Daoy (cell line): Measurements from ENCODE around the gene PSMD1. TPM values are rescaled to one million over a fixed set of nuclear protein-coding genes. Genes with fewer than 3 reads are reported as not detected.
"Not testable (repeated sequence)": the region's sequence is repeated elsewhere in the genome, so short reads cannot be mapped to it uniquely, and the experiment has no call there.

Experiments
- DNase-seq: peaks from one replicate; pipeline ENCODE4 v3.0.0-alpha.2; 2015; ENCODE audit warnings: low read depth
- total RNA-seq: library from RNA; depleted of rRNA; stranded (reverse); fragments of >200 nt; shearing (Covaris generic); gene quantifications from 2 replicates; pipeline ENCODE4 v1.2.3, GENCODE V29; 2014; rRNA removed

The PSMD1 gene
- total RNA-seq = 180 and 196 TPM in 2 replicates

DNA sequence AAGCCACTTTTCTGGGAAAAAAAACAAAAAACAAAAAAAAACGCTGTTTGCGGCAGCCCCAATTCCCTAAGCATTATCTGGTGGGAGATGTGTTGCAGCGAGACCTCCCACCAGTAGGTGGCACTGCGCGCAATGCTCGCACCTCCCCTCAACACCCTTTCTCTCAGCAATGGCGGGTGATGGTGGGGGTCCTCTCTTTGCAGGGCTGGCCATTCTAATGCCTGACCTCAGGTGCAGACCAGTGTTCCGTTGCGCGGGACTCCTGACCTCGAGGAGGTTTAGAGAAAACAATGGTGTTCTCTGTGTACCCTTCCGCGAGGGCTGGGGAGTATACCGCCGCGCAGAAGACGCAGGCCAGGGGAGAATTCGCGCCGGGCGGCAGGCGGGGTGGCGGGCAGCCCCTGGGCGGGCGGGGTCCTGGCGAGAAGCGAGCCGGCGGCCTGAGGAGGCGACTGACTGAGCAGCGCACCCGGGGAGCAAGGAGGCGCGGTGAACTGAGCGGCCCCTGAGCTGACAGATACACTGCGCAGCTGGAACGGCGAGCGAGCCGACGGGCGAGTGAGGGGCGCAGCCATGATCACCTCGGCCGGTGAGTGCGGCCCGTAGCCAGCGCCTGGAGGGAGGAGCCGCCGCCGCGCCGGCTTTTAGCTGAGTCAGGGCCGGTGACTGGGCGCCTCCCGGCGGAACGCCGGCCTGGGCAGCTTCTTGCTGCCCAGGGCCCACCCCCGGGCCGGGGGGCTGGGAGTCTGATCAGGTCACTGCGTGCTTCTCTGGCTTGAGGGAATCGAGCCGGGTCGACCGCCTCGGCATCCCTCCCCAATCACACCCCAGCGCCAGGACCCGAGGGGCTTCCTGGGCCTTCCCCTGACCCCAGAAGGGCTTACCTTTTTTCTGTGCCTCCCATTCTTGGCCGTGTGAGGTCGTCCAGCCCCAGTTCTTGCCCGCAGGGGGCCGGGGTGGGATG, at the start of gene PSMD1:
PSMD1 (plus strand) TSS at position 415 of the 964 bp plus-strand sequence; CDS start at position 574, 159 bp downstream.
- peak; percentile 94 for DNase-seq

DNA sequence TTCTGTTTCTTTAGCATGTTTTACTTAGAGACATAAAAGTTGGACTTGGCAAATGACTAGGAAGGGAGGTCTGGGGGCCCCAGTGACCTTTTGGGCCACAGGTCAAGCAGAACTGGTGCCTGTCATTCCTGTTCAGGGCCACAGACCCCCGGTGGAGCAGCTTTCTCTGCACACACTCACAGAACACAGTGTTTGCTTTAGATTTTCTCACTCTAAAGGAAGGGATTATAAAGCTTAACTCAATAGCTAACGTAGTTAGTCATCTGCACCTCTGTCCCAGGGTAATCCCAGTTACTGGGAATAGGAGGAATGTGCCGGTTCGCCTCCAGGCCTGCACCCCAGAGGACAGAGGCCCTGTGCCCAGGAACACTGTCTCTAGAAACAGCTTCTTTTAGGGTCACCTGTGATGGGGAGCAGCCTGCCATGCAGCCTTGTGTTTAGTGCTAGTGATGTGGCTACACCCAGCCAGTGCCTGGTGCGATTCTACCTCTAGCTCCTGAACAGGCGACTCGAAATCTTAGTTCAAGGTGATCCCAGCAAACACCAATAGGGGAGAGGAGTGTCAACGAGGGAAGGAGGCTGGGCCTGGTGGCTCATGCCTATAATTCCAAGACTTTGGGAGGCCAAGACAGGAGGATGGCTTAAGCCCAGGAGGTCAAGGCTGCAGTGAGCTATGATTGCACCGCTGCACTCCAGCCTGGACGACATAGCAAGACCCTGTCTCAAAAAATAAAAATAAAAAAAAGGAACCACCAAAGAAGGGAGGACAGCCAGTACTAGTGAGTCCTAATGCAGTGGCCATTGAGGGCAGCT, 49.2 kb upstream of the PSMD1 start:
- DNase-seq = no peak

DNA sequence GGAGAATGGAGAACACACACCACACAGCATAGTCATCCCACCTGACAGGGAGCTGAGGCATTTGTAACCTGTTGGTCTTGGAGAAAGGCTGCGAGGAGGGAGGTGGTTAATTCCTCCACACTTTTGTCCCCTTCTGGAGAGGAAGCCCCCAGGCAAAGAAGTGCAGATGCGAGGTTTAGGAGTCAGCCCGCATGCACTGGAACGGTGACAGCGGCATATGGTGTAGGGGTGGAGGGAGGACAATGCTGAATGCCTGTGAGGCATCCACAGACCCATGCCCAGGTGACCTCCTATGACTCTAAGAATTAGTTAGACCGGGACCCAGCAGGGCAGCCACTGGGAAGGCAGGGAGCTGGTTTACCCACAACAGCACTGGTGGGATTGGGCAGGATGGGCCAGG, 48.5 kb upstream of the PSMD1 start:
- no peak for DNase-seq

DNA sequence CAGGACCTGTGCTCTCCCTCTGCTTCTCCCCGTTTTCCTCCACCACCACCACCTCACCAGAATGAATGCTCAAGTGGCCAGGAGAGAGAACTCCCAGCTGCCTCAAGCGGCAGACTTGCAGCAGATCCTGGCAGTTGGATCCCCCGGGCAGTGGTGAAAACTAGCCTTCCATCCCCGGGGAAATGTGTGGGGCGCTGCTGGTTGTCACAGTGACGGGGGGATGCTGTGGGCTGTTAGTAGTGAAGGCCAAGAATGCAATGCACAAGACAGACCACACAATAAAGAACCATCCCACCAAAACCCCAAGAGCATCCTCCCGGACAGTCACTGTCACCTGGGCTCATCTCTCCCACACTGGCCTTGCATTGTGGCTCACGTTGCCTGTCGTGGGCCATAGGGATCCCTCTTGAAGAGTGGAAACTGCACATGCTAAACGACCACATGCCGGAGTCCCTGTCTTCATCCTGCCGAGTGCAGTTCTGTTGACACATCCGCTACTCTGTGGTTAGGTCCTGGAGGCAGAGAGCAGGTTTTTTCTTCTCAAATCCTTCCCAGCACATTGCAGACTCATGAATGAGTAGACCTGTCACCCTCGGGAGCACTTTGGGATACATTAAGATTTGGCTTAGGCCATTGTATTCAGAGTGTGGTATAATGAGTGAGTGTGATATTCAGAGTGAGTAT, 47.3 kb upstream of the PSMD1 start:
- DNase-seq = no peak

DNA sequence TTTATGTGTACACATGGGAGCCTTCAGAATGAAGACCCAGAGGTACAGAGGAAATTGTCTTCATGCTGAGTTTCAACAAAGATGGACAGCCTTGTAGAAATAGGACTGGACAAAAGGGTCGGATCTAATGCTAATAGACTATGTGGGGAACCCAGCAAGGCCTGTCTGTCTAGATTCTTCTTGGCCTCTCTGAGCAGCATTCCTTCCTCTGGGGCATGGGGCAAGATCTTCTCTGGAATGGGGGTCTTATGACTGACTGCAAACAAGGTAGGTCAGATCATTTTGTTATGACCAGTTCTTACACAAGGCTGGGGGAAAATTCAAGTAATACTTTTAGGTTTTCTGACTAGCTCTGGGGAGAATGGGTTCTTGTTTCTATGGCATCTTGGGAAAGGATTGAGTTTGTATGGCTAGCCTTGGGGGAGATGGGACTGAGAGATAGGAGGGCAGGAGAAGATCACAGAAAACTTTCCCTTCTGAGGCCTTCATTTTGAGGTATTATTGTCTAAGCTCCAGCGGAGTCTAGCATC, 46.4 kb upstream of the PSMD1 start:
- DNase-seq = no peak

DNA sequence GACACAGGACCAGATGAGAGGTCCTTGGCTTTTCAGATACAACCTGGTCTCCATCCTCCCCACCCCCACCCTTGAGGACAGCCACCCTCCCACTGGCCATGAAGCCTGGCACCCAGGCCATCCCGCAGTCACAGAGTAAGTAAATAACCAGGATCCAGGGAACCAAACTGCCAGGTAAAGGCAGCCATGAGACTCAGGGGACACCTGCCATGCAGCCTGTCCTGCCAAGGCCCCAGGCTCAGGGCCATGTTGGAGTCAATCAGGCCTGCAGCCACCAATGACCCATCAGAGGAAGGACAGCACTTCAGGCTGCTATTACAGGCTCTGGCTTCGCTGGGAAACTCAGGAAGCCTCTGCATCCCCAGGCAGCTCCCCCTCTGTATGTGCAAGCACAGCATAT, 45.1 kb upstream of the PSMD1 start:
- DNase-seq = no peak

DNA sequence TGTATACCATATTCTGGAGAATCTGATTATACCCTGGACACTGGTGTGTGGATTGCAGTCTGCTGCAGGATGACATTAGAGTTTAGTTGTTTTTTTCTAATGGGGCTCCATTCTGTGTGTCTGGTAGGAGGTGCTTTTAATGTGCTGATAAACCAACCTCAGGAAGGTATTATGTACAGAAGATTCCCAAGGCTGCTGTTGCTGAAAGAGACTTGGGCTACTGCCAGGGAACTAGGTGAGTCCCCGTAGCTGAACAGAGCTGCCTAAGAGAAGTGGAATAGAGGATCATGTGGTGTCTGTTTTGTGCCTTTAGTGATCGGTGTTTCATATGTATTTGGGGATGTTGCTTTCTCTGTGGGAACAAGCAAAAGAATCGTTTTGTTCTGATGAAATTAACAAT, 44.2 kb upstream of the PSMD1 start:
- no peak for DNase-seq

DNA sequence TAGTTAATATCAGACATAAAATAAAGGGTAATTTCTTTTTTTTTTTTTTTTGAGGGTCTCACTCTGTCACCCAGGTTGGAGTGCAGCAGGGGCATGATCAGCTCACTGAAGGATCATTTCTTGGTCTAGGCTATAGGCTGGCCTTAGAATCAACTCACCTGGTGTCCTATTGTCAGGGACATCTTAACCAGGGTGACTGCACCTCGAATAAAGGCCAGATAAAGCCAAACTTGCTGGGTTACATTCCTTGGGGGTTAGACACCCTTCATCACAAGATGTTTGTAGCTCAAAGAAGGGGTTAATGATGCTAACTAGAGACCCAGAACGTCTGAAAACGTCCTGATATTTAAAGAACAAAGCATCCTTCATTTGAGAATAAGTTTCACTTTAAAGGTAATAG, 42.8 kb upstream of the PSMD1 start:
- DNase-seq = no peak

DNA sequence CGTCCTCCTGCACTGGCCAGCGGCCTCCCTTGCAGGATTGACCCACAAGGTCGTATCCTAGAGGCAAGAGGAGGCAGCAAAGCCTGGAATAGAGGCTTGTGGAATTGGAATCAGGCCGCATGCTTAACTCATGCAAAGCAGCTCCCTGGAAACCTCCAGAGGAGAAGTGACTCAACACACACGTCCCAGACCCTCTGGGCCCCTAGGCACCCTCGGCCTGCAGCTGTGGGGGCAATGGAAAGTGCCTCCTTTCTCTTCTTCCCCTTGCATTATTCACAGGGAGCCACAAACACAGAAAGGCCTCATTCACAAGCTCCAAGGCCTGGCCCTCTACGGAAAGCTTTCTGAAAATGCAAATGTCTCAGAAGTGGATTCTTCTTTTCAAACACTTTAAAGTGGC, 41.2 kb upstream of the PSMD1 start:
- DNase-seq = no peak

DNA sequence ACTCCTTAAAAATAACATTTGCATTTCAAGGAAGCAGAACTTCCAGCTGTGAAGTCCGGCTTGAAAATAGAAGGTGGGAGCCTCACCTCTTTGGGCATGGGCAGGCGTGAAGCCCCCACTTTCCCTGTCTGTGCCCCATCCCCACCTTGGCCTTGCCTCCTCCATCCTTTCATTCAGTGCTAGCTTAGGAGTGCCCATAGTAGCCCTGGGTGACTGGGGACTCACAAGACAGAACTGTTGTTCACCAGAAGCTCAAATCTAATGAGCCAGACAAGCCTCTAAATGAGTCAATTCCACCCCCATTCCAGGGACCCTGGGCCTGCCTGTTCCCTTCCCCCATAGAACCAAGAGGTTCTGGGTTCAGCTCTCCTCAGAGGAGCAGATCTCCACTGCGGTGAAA, 40.7 kb upstream of the PSMD1 start:
- no peak for DNase-seq

DNA sequence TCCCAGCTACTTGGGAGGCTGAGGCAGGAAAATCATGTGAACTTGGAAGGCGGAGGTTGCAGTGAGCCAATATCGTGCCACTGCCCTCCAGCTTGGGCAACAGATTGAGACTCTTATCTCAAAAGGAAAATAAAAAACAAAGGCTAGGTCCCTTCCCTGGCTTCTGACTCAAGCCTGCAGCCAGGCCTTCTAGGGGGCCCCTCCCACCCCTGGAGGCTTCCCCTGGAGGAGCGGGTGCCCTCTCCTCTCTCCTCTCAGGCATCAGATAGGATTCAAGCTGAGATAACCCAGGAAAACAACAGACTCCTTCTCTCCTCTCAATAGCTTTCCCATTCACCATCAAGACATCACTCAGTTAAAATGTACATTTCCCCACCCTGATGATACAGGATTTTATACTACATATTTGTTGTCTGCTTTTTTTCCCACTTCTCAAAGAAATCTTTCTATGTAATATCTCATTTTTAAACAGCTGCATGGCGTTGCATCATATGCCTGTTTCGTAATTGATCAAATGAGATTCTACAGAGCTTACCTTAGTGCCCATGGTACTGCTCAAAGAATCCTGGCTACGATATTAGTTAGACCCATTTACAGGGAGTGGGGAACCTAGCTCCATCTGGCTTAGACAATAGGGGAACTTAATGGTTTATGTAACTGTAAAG, 40.0 kb upstream of the PSMD1 start:
- DNase-seq = no peak

DNA sequence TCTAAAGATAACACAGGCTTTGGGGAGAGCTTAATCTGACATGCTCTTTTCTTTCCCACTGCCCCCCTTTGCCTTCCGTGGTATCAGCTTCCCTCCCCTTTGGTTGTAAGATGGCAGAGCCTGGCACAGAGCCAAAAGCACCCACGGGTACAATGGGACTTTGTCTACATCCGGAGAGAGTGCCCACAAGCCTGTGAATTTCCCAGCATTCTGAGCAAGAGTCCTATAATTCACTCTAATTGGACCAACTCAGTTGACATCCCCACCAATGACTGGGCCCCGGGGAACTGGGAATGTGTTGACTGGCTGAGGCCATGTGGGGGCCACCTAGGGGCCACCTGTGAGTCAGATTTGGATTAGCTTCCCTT, 39.5 kb upstream of the PSMD1 start:
- DNase-seq = no peak

DNA sequence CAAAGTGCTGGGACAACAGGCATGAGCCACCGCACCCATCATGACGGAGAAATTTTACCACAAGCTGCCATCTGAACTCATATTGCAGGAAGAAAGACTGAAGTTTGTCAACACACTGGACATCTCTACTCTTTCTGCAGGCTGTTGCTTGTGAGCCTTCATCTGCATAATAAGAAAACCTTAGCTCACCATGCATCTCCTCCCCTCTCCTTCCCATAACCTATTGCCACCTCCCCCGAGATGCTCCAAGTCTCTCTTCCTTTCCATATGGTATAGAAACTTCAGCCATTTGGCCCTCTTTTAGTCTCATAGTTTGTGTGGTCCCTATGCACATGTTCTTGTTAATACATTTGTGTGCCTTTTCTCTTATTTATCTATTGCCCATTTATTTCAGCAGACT, 38.5 kb upstream of the PSMD1 start:
- DNase-seq = no peak

DNA sequence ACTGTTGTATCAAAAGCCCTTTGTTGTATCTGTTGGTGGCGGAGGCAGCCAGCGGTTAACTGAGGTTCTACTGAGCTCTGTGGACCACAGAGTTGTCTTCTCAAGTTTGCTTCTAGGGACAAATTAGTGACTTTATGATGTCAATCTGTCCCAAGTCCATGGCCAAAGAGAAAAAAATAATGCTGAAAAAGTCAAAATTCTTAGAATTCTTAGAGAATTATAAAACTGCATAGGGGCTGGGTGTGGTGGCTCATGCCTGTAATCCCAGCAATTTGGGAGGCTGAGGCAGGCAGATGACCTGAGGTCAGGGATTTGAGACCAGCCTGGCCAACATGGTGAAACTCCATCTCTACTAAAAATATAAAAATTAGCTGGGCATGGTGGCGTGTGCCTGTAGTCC, 31.6 kb upstream of the PSMD1 start:
- DNase-seq = not testable (repeated sequence)

DNA sequence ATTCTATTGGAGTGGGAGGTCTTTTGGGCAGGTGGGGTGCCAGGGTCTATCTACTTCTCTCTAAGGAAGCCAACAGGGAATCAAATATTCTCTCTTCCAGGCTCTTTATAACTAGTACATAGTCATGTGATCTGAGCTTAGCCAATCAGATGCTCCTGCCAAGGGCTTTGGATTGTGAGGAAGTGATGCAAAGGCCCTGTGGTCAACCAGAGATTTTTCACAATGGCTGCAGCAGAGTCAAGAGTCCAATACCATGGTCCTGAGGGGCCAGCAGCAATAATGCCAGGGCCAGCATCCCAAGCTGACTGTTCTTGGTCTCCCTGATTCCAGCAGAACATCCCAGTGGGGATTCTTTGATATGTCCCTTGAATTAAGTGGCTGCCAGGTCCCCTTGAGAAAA, 27.8 kb upstream of the PSMD1 start:
- no peak for DNase-seq

DNA sequence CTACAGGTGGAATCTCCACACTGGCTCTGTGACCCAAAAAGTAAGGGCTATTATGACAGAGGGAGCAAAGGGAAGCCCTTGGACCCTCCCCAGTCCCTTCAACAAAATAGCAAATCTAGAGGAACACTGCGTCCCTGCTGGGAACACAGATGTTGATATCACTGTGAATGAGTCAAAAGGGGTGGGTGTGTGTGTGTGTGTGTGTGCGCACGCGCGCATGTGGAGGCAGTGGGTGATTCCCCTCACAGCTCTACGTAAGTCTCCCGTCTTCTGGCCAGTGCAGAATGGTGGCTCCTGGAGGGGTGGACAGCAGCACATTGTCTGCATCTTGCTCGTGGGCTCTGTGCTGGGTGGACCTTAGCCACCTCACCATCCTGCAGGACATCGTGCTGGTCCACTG, 27.1 kb upstream of the PSMD1 start:
- no peak for DNase-seq

DNA sequence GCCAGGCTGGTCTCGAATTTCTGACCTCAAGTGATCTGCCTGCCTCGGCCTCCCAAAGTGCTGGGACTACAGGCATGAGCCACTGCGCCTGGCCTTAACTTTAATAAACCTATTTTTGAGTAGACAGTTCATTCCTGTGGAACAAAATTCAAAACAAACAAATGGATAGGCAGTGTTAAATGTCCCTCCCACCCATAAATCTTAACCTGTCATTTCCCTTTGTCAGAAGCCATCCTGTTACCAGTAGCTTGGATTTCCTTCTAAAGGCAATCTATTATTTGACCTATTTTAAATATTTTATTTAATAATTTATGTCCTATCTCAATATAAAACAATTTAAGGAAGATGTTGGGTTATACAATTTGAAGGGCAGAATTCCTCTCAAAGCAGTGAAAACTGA, 25.9 kb upstream of the PSMD1 start:
- no peak for DNase-seq

DNA sequence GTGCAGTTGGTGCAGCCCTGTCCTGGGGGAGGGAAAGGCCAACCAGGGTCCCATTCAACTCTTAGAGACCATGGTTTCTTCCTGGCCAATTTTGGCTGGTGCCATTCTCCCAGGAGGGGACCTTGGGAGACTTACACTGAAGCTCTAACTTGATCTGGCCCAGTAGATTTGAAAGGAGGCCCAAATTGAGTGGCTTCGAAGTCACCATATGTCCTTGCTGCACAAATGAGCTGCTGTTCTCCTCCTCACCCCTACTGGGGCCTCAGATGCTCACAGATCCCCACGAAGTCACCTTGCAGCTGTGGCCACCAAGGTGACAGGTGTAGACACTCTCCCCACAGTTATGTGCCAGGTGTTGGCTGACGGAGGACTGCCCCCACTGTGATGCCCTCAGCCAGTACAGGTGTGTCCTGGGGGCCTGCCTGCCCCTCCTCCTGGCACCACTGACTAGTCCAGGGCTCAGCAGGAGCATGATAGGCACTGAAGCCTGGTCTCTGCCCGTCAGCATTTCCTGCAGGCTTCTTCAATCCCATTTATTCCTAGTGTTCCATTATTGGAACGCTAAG, 24.0 kb upstream of the PSMD1 start:
- DNase-seq = no peak

DNA sequence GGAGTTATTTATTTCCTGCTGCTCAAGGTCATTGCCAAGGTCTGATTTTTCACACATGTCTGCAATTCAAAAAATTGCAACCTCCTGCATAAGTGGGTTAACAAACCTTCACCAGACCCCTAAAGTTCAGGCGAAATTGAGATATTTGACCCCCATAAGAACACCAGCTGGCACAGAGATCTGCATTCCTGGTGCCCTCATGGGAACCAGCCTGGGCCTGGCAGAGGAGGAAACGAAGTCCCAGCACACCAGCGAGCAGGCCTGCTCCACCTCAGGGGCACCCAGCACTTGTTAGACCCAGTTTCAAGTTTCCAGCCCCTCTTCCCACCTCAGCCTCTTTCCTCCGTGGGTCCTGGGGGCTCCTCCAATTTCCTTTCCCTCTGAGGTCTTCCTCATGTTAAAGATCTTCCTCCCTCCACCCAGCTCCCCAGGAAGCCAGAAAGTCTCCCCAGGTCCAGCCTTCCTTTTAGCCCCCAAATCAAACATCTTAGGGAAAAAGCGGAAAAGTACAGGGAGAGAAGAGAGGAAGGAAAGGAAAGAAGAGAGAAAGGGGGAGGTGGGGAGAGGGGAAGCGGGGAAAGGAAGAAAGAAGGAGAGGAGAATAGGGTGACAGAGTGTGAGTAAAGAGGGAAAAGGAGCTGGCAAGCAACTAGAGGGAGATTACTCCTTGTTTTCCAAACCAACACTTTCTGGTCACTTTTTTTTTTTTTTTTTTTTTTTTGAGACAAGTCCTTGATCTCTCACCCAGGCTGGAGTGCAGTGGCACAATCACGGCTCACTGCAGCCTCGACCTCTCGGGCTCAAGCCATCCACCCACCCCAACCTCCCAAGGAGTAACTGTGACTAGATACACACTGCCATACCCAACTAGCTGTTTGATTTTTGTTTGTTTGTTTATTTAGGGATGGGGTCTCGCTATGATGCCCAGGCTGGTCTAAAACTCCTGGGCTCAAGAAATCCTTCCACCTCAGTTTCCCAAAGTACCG, 23.2 kb upstream of the PSMD1 start:
- no peak for DNase-seq
